H1 (cell line): ENCODE results near the gene BABAM1. TPM values are rescaled to one million over a fixed set of nuclear protein-coding genes. Genes with fewer than 3 reads are reported as not detected.

Experiments used
- CREB1 ChIP-seq: IDR thresholded peaks from 2 replicates; pipeline ENCODE4 v1.6.1; 2012; ENCODE audit warnings: inconsistent platforms
- CTBP2 ChIP-seq: IDR thresholded peaks from 2 replicates; pipeline ENCODE4 v1.7.0; 2011; ENCODE audit warnings: borderline replicate concordance, mild to moderate bottlenecking, moderate library complexity, mixed read lengths, low read length; ENCODE audit not compliant: insufficient read depth, insufficient read length
- CTCF ChIP-seq, 3 experiments: IDR thresholded peaks; 1 replicate in 2 of 3; 2 replicates in 1 of 3; pipeline versions ENCODE4 v1.5.1 to v1.6.1; 2011; ENCODE audit warnings: low read length in 3 of 3, mild to moderate bottlenecking in 3 of 3, inconsistent platforms in 2 of 3, low read depth in 1 of 3, moderate library complexity in 1 of 3; ENCODE audit not compliant: insufficient read depth in 1 of 3; ENCODE audit errors: control extremely low read depth in 1 of 3
- E2F6 ChIP-seq: IDR thresholded peaks from 2 replicates; pipeline ENCODE4 v1.6.1; 2012; ENCODE audit warnings: inconsistent platforms
- EP300 ChIP-seq, 2 experiments: IDR thresholded peaks; 1 replicate in 1 of 2; 2 replicates in 1 of 2; pipeline ENCODE4 v1.6.1; 2011 to 2012; ENCODE audit warnings: low read depth in 2 of 2, low read length in 2 of 2, mild to moderate bottlenecking in 2 of 2, borderline replicate concordance in 1 of 2, inconsistent platforms in 1 of 2, moderate library complexity in 1 of 2
- EZH2 ChIP-seq: fragments of 200-600 bp; sonication (generic); IDR thresholded peaks from 2 replicates; pipeline ENCODE4 v1.7.1; 2012; ENCODE audit warnings: low read depth, mild to moderate bottlenecking, moderate library complexity, low read length, inconsistent platforms; ENCODE audit not compliant: severe bottlenecking
- HDAC2 ChIP-seq, 2 experiments: fragments of 300-600 bp in 1 of 2; sonication (generic) in 1 of 2; IDR thresholded peaks; 2 replicates each; pipeline ENCODE4 v1.6.1; 2011 to 2012; ENCODE audit warnings: low read depth in 2 of 2, low read length in 2 of 2, mild to moderate bottlenecking in 2 of 2, moderate library complexity in 2 of 2, borderline replicate concordance in 1 of 2, inconsistent platforms in 1 of 2
- HDAC6 ChIP-seq: IDR thresholded peaks from one replicate; pipeline ENCODE4 v1.7.1; 2012; ENCODE audit warnings: low read depth, mild to moderate bottlenecking, inconsistent platforms, low read length, moderate library complexity
- JUND ChIP-seq: IDR thresholded peaks from 2 replicates; pipeline ENCODE4 v1.6.1; 2011; ENCODE audit warnings: mild to moderate bottlenecking, improper control_type of control experiment, low read length
- MAFK ChIP-seq: IDR thresholded peaks from 2 replicates; pipeline ENCODE4 v1.6.1; 2012; ENCODE audit warnings: low read depth, mild to moderate bottlenecking, improper control_type of control experiment, low read length
- NRF1 ChIP-seq: IDR thresholded peaks from 2 replicates; pipeline ENCODE4 v1.6.1; 2011; ENCODE audit warnings: mild to moderate bottlenecking, low read depth, low read length, improper control_type of control experiment
- PHF8 ChIP-seq: fragments of 200-600 bp; sonication (generic); conservative IDR thresholded peaks from 2 replicates; pipeline ENCODE4 v1.7.1; 2012; ENCODE audit warnings: low read depth, mild to moderate bottlenecking, inconsistent platforms, low read length, moderate library complexity
- POU5F1 ChIP-seq: IDR thresholded peaks from 2 replicates; pipeline ENCODE4 v1.6.1; 2011; ENCODE audit warnings: low read depth, mild to moderate bottlenecking, low read length, moderate library complexity
- RNF2 ChIP-seq: fragments of 200-900, 300-1000 bp; sonication (generic); IDR thresholded peaks from 2 replicates; pipeline ENCODE4 v1.7.1; 2016; ENCODE audit warnings: borderline replicate concordance, low read depth, mild to moderate bottlenecking, antibody characterized with exemption, low read length; ENCODE audit not compliant: poor library complexity, severe bottlenecking; ENCODE audit errors: missing control alignments
- SAP30 ChIP-seq: fragments of 300-600 bp; sonication (generic); IDR thresholded peaks from 2 replicates; pipeline ENCODE4 v1.7.1; 2012; ENCODE audit warnings: low read length, moderate library complexity, mild to moderate bottlenecking, inconsistent platforms; ENCODE audit not compliant: insufficient read depth, insufficient replicate concordance
- SP1 ChIP-seq: IDR thresholded peaks from 2 replicates; pipeline ENCODE4 v1.6.1; 2011; ENCODE audit warnings: low read depth, low read length
- SRF ChIP-seq: IDR thresholded peaks from 2 replicates; pipeline ENCODE4 v1.6.1; 2011; ENCODE audit warnings: mild to moderate bottlenecking, low read depth, low read length, moderate library complexity
- SUZ12 ChIP-seq: fragments of 200-600 bp; sonication (generic); IDR thresholded peaks from 2 replicates; pipeline ENCODE4 v1.6.1; 2012; ENCODE audit warnings: mild to moderate bottlenecking, inconsistent platforms, low read length, moderate library complexity, mixed read lengths
- TCF12 ChIP-seq: IDR thresholded peaks from 2 replicates; pipeline ENCODE4 v1.6.1; 2011; ENCODE audit warnings: low read depth, mild to moderate bottlenecking, low read length
- TEAD4 ChIP-seq: IDR thresholded peaks from 2 replicates; pipeline ENCODE4 v1.6.1; 2012; ENCODE audit warnings: low read depth, low read length, inconsistent platforms, mixed read lengths
- polyA plus RNA-seq, 7 experiments: library from polyadenylated mRNA; depleted of rRNA in 3 of 7; stranded (reverse) in 5 of 7; unstranded in 2 of 7; fragments of >200 nt in 5 of 7; fragments of 200-250 nt in 2 of 7; gene quantifications; 1 replicate in 5 of 7; 2 replicates in 1 of 7; 4 replicates in 1 of 7; pipeline versions ENCODE4 v1.2.1 to v1.2.3, GENCODE V29; 2011 to 2013; ENCODE audit warnings: missing spikeins in 2 of 7, mixed read lengths in 2 of 7
- total RNA-seq: library from RNA; stranded (reverse); fragmentation: NEBNext Ultra II Directional; extraction: Animal tissue kit (Norgen Biotek cat#: 25700); gene quantifications from 2 replicates; pipeline ENCODE4 v1.2.1, GENCODE V29; 2021

BABAM1 gene
- total and polyA plus RNA-seq, 2 of the 8 experiments (the other 6 are each of a cell fraction or from before 2014, with no cell fraction given), result 127 to 133 TPM

GRCh38 chr19:17292301-17293074 lies 25.2 kb downstream of the BABAM1 start (continued):
- TF ChIP-seq NRF1 (peak; percentile 43), EP300 (IDR thresholded peaks at IDR 0.05; ENCODE audit: borderline replicate concordance in 1 of 2, low read depth in 2 of 2, low read length in 2 of 2) (no peak), SUZ12 (no peak), JUND (0 out of 2 replicates have a peak, but pooled peaks have one; percentile 23), PHF8 (peak; percentile 88), CTCF (IDR thresholded peaks at IDR 0.05; ENCODE audit: control extremely low read depth in 1 of 3, insufficient read depth in 1 of 3, low read depth in 1 of 3, low read length in 3 of 3) (peak; percentile 69 to 81 (median 74)), CTBP2 (no peak), POU5F1 (no peak), EZH2 (no peak), TEAD4 (peak; percentile 86), CREB1 (no peak; the same call in 1 of the 2 replicates), E2F6 (peak; percentile 78), TCF12 (no peak), MAFK (no peak), HDAC6 (no peak), SP1 (no peak), RNF2 (no peak), SAP30 (no peak), HDAC2 (IDR thresholded peaks at IDR 0.05; ENCODE audit: borderline replicate concordance in 1 of 2, low read depth in 2 of 2, low read length in 2 of 2) (no peak; a peak in 1 of 4 replicates), SRF (no peak)
